NCI-H1105 treated with DMSO at 0.1 percent for 48 hours (cell line): ENCODE results near the gene FOXL1.
A peak's percentile ranks its signal among the peaks of the same experiment; 100 is the strongest.

ENCODE experiments used
- DNase-seq: peaks from one replicate; lab custom pipeline; 2025; lab: John Stamatoyannopoulos, UW

The FOXL1 gene

DNA sequence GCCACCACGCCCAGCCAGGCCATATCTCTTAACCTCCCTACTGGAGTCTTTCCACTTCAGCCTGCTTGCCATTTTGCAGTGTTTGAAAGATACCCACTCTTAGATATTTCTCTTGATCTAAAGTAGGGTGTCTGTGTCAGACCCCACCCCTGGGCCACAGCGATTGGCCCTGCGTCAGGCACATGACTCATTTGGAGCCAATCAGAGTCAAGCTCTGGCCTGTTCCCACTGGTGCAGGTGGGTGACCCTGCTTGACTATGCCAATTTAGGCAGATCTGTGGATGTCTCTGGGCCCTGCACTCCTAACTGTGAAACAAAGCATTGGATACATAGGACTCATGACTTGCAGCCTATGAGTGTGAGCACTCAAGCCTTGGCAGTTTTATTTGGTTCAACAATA is 27.6 kb downstream of the FOXL1 start:
- DNase-seq, result no peak

DNA sequence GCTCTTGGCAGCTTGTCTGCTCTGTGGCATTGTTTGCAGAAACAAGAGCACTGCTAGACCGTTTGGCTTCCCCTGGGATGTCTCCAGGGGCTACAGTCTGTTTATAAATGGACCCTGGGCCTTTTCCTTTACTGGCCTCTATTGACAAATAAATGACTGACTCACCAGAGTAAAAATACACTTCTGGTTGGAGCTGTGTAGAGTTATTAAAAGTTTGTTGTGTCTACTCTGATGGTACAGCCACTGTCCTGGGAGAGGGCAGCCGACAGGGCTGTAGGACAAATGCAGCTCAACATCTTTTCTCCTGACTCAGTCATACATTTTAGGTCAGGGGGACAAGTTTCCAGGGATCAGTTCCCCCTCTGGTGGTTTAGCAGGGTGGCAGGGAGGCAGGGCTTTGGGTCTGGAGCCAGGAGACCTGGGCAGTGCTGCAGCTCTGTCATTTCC is 30.0 kb downstream of the FOXL1 start:
- DNase-seq, result no peak

DNA sequence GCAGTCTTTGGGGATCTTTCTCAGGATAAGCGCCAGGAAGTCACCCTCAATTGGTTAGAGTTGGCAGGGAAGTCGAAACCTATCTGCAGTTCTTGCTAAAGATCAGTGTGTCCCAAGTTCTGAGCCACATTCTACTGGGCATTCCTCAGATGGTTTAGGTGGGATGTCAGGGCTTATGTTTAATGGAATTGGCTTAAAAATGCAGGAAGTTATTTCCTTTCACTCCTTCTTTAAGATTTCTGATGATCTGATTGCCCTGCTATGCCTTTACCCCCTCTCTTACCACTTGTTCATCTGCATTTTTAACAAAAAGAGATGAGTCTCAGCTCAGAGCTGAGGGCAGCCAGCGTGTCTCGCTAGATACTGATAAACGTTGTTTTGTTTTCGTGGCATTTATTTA is 30.8 kb downstream of the FOXL1 start:
- no peak for DNase-seq

DNA sequence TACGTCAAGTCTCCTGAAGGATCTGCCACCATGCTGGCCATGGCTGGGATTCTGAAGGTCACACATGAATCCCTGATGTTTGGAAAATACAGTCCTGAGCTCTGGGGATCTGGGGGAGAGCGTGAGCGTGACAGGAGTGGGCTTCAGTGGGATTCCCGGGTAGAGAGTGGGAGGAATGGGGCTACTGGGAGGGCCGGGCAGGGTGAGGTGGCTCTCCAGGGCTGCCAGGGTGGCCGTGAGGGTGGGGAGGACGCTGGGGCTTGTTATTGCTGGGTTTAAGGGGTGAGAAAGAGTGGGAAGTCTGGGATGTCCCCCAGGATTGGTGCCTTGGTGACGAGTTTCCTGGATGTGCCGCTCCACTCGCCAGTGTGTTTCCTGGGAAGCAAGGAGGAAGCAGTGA is 31.3 kb downstream of the FOXL1 start:
- no peak for DNase-seq

DNA sequence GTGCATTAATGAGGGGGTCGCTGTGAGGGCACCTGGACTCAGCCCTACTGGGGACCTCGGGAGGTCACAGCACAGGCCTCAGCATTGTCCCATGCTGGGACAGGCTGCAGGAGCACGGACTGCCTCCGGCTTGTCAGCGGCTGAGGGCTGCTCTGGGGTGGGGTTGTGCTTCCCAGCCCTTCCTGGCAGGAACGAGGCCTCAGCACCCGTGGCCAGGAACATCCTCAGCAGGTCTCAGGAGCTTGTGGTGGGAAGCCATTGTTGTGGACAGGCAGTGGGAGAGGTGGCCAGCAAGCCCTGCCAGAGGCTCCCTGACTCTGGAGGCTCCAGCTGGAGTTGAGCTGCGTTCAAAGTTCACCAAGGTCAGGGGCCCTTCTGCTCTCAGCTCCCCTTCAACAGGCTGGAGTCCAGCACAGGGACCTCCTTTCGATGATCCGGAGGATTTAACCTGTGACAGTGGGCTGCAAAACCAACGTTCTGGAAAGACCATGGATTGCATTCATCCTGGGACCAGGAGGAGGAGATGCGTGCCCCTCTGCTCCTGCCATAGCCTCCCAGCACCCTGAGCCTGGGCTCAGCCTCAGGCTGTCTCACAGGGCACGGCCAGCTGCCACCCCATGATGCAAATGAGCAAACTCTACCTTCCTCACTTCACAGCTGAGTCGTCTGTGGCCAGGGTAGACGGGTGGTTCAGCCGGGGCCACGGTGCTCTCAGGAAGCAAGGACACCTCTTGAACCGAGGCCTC is 32.6 kb downstream of the FOXL1 start:
- DNase-seq, result no peak

DNA sequence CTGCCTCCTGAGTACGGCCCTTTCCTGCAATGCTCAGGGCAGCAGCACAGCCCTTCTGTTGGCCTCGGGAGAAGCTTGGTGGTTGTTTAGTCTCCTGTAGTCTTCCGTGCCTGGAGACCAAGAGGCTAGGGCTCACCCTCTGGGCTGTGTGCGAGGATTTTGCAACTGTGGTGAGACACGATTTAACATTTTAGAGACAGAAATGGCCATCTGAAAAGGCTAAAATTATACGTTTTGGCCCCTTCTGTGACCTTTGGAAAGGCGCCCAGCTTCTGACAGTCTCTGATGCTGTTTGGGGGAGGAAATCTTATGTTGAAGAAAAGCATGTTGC is 33.1 kb downstream of the FOXL1 start:
- DNase-seq, result no peak

DNA sequence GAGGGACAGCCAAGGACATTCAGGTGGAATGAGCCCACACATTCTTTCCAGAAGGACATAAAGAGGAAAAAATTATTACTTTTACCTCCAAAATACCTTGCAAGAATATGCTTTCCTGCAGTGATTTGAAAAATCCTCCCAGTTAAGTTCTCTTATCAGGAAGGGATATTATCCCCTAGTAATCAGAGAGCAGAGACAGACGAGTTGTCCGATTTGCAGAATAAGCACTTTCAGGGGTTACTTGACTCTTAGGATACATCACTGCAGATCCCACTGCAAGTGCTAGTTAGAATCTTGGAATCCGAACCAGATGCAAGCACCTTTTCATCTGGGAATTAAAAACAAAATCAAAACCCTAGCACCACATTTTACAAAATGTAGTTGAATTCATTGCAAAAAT is 33.6 kb downstream of the FOXL1 start:
- DNase-seq, result no peak

DNA sequence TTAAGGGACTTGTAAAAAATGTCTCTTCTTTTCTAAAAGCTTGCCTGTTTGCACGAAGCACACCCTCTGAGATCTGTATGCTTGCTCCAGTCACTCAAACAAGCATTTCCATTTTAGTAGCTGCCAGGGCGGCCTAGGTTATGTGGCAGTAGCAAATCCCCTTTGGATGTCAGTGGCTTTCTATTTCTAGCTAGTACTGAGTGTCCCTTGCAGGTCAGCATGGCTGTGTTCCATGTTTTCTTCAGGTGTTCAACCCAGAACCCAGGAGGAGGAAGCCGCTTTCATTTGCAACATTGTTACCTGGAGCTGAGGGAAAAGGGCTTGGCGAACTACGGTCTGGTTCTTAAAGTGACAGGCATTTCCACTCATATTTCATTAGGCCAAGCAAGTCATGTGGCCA is 36.4 kb downstream of the FOXL1 start:
- no peak for DNase-seq

DNA sequence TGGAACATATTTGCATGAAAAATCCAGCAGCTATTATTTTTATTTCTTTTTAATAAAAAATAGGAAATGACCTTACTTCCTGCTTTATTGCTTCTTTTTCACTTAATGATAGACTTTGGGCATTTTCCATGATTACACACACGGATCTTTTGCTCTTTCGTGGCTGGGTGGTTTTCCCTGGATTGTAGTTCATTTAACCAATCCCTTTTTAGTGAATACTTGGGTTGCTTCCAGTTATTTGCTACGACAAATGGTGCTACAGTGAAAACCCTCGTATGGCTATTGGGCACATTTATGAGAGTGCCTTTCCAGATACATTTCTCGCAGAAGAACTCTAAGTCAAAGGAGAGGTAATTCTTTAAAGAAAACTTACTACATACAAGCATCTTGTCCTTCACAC is 38.6 kb downstream of the FOXL1 start:
- DNase-seq, result no peak

DNA sequence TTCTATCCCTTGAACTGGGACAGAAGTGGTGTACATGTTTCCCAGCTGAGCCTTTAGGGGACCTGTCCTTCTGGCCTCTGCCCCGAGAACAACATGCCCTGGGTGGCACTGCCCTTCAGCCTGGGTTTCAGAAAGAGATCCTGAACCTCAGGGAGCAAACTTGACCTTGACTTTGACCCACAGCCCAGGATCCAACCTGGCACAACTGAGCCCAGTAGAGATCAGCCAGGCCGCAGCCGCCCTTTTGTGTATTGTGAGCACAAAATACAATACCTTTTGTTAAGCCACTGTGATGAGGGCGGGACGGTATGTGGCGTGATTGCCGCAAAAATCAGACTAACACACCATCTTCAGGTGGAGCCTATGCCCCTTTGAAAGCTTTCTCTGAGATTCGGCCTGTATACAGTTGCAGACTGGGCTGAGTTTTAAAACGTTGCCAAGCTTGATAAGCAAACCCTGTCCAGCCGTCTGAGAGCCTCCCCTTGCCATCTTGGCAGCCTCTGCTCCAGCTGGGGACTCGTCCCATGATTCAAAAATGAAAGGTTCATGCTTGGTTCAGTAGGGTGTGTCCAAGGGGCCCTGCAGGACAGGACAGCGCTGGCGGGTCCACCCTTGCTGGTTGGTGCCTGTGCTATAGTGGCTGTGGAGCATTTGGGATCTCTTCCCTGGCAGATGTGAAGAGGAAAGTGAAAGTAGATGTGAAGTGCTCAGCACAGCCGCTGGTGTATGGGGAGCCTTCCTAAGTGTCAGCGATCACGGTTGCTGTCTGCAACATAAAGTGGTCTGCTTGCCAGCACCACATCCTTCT is 40.3 kb downstream of the FOXL1 start:
- DNase-seq, result peak; percentile 21

DNA sequence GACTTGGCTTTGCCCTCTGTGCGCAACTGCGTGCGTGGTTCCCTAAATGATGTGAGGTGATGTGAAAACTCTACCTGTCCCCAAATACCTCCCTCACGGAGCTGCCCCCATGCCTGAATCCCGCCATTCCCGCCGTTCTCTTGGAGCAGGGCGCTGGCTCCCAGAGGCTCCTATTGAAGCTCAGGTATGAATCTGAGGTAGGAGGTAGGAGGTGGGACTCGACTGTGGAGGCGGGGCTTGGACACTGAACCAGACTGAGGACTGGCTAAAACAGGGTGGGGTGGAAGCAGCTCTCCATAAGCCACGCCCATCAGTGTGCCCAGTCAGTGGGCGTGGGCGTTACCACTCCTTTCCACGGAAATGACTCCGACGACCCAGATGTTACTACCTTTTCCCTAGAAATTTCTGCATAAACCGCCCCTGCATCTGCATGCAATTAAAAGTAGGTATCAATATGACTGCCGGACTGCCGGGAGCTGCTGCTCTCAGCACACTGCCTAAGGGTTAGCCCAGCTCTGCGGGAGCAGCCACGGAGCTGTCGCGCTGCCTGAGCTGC is 41.0 kb downstream of the FOXL1 start:
- DNase-seq, result peak; percentile 58

DNA sequence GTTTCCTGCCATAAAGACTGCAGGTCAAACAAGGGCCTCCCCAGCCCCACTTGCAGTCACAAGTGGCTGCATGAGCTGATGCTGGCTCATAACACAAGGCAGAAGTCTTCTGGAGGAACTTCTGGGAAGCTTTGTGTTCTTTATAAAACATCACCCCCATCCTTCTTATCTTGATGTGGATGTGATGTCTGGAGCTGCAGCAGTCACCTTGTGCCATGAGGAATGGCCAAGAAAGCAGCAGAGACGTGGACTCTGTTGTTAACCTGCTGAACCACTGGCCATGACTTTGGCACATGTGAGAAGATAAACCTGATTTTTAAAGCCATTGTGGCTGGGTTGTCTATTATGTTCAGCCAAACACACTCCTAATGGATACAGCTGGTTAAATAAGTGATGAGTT is 41.8 kb downstream of the FOXL1 start:
- no peak for DNase-seq

DNA sequence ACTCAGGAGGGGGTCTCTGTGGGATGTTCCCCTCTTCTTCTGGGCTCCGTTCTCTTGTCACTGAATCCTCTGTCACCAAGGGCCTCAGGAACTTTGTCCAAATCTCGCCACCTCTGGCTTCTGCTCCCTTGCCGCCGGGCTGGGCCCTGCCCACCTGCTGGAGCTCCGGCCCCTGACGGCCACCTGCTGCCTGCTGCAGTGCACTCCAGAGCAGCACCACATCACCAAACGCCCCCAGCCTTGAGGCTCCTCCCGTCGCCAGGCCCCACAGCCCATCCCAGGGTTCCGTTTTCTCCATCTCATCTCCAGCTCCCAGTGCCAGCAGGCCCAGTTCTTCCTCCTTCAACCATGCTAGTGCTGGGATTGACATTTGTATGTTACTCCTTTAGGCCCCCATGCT is 43.6 kb downstream of the FOXL1 start:
- DNase-seq, result no peak

DNA sequence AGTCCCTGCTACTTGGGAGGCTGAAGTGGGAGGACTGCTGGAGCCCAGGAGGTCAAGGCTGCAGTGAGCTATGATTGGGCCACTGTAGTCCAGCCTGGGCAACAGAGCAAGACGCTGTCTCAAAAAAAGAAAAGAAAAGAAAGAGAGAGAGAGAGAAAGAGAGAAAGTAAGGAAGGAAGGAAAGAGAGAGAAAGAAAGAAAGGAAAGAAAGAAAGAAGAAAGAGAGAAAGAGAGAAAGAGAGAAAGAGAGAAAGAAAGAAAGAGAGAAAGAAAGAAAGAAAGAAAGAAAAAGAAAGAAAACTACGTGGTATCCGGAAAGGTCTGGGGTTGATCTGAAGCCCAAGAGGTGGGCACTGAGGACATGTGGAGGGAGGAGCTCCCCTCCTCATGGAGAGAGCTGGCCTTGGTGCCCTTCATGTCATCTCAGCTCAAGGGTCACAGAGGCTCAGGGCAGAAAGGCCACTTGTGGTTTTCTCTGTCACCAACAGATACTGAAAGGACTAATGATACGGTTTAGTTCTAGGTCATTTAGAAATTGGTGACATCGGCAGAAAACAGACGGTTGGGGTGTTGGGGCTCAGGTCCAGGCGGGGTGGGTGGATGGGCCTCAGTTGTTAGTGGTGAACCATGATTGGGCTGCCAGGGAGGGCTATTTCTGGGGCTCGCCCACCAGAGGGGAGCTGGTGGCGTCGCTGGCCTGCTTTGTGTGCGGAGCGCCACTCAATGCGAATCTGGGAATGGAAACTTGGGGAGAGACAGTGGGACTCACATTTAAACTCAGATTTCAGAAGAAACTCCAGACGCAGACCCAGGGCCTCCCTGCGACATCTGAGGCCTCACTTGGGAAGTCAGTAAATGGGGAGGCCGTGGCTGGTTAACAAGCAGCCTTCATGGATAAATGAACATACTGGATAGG is 44.6 kb downstream of the FOXL1 start:
- DNase-seq, result no peak

DNA sequence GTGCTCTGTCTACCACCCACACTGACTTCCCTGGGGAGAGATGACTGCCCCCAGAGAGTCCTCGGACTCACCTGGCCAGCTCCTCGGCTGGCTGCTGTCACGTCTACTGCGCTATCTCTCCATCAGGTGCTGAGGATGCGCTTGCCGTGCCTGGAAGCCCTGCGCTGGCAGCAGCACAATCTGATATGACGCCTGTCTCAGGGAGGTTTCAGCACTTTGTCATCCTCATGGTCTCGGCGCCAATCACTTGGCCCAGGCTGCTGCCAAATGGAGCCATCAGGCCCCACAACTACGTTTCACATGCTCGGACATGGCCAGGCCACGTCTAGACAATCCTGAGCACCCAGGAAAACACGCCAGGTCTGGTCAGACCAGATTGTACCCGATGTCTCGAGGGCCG is 46.7 kb downstream of the FOXL1 start:
- DNase-seq, result no peak

DNA sequence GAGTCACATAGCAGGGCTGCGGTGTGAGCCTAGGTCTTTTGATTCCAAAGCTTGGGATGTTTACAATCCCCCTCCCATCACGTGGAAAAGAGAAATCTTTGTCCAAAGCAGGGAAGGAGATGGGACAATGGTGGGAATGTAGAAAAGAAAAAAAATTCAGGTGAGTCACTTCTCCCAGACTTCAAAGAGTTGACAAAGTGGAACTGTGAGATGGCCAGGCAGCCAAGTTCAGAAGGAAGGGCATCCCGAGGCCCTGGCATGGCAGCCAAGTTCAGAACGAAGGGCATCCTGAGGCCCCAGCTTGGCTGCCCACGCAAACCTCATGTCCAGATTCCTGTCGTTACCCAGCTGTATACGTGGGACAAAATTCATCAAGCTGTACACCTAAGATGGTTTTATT is 47.5 kb downstream of the FOXL1 start:
- no peak for DNase-seq

DNA sequence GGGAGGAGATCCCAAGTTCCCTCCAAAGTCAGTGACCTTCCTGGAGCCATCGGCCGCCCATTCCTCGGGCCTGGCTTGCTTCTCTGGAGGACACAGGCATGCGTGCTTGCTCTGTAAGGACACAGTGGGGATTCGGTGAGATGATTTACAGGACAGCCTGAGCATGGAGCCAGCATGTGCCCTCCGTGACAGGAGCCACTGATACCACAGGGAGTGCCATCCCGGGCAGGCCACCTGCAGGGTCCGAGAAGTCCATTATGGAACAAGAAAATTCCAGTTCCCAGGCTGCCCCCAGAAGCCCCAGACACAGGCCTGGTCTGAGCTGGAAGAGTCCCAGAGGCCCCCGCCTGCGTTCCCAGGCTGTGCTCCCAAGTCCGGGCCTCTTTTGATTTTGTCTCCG is 47.9 kb downstream of the FOXL1 start:
- no peak for DNase-seq

DNA sequence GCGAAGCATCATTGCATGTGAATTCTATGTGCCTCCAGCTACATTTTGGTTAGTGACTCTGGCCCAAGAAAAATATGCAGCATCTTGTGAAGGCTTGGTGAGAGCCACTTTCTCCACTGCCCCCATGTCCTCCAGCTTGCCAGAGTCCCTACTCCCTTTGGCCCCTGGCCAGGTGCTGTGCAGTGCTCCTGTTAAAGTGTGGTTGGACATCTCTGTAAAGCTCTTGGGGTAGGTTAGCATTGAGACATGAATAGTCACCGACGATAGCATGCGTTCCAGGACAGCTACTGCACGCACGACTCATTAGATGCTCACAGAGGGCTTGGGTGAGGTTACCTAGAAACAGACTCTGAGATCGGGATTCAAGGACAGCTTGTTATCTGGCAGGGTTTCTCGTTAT is 48.6 kb downstream of the FOXL1 start:
- DNase-seq, result no peak

DNA sequence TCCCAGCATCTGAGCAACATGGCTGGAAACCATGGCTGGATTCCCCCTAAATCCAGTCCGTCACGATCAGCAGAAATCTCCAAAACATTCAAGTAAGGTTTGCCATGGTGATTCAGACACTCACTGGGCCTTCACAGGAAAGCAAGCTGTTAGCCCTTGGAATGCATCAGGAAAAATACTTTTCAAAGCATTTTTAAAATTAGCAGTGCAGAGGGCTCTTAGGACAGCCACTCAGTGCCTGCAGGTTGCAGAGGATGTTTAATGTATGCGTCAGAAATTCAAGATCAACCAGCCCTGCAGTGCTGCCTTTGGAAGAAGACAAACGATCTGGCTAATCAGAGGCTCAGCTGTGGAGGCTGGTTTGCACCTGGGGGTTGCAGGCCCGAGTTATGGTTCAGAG is 50.3 kb downstream of the FOXL1 start:
- no peak for DNase-seq

DNA sequence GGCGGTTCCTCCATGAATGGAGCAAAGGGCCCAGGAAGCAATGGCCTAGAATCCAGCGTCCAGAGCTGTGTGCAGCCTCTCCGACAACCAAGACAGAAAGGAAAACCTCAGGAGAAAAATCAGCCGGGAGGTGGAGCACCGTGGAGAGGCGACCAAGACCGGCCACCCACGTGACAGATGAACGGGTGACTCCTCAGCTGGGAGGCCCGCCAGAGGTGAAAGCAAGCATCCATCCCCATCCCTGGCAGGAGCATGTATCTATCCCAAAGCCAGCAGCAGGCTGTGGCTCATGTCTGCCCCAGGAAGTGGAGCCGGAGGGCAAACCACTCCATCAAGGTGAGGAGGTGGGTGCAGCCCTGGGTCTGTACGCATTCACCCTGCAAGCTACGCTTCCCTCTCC is 52.1 kb downstream of the FOXL1 start:
- no peak for DNase-seq

DNA sequence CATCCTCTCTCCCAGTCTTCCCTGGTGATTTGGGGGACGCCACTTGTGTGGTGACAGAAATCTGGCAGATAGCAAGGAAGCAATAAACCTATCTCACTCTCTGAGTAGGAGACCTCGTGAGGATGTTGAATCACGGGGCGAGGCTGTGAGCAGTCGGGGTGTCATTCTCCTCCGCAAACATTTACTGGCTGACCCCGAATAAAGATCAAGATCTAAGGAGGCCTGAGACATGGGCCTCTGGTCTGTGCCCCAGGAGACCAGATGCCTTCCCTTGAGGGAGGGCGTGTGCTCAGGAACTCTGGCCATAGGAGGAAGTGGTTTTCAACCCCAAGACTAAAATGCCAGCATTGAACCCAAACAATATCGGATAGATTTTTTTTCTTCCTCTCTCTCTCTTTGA is 53.1 kb downstream of the FOXL1 start:
- no peak for DNase-seq
